ENCODE data around the gene LAMA2.

The LAMA2 gene

GRCh38 chr6:129236001-129236517 is 353.1 kb downstream of the LAMA2 start:
- no peak for DNase-seq

GRCh38 chr6:129238991-129239390 is 356.1 kb downstream of the LAMA2 start:
- no peak for DNase-seq

GRCh38 chr6:129239825-129240491 is 357.0 kb downstream of the LAMA2 start:
- DNase-seq: no peak

- DNase-seq: no peak
These were observed 357.5 kb downstream of the LAMA2 start for GRCh38 chr6:129240492-129240853.

GRCh38 chr6:129242546-129242945 is 359.6 kb downstream of the LAMA2 start:
- DNase-seq: no peak

GRCh38 chr6:129243377-129243776 is 360.4 kb downstream of the LAMA2 start:
- no peak for DNase-seq

- DNase-seq: no peak
These were observed 366.0 kb downstream of the LAMA2 start for GRCh38 chr6:129248946-129249345.

- peak; percentile 73 for DNase-seq
These were observed 368.9 kb downstream of the LAMA2 start for GRCh38 chr6:129251669-129252376.

- no peak for DNase-seq
These were observed 369.6 kb downstream of the LAMA2 start for GRCh38 chr6:129252377-129253071.

- no peak for DNase-seq
These were observed 370.3 kb downstream of the LAMA2 start for GRCh38 chr6:129253242-129253641.

GRCh38 chr6:129253727-129254126 is 370.8 kb downstream of the LAMA2 start:
- peak; percentile 21 for DNase-seq

GRCh38 chr6:129257196-129257595 is 374.3 kb downstream of the LAMA2 start:
- DNase-seq: no peak

- no peak for DNase-seq
These were observed 379.7 kb downstream of the LAMA2 start for GRCh38 chr6:129262661-129263060.

GRCh38 chr6:129263176-129263575 is 380.2 kb downstream of the LAMA2 start:
- no peak for DNase-seq

- DNase-seq: no peak
These were observed 381.6 kb downstream of the LAMA2 start for GRCh38 chr6:129264480-129265045.

- DNase-seq: no peak
These were observed 384.1 kb downstream of the LAMA2 start for GRCh38 chr6:129267028-129267427.

GRCh38 chr6:129269076-129269475 is 386.1 kb downstream of the LAMA2 start:
- DNase-seq: no peak

GRCh38 chr6:129269891-129270290 is 387.0 kb downstream of the LAMA2 start:
- no peak for DNase-seq

GRCh38 chr6:129270450-129270849 is 387.5 kb downstream of the LAMA2 start:
- DNase-seq: no peak

GRCh38 chr6:129273161-129273560 is 390.2 kb downstream of the LAMA2 start:
- DNase-seq: no peak

- DNase-seq: no peak
These were observed 393.5 kb downstream of the LAMA2 start for GRCh38 chr6:129276461-129276860.

- no peak for DNase-seq
These were observed 394.0 kb downstream of the LAMA2 start for GRCh38 chr6:129276986-129277385.
